WTC11 (cell line): ENCODE results near the gene ZC3H7B. TPM values are rescaled to one million over a fixed set of nuclear protein-coding genes. Genes with fewer than 3 reads are reported as not detected.

ENCODE experiments used
- ATAC-seq: fragments of 200-7000 bp; cut with Tn5 transposase; 2 replicates; pipeline ENCODE4 v1.10.0; 2021; ENCODE audit warnings: mild to moderate bottlenecking, moderate library complexity
- CTCF ChIA-PET: fragments of 300-600 bp; sonication (Branson Sonifier 250); formaldehyde crosslinking; loops from one replicate; lab custom pipeline; 2021; ENCODE audit warnings: antibody characterized with exemption; lab: Charles Lee
- POLR2A ChIA-PET: fragments of 350-600 bp; sonication (Branson Sonifier 250); formaldehyde crosslinking; loops from one replicate; lab custom pipeline; 2021; ENCODE audit warnings: antibody characterized with exemption; lab: Charles Lee
- DNase-seq: peaks from one replicate; pipeline ENCODE4 v3.0.0; 2021; ENCODE audit warnings: low spot score
- H3K27ac Mint-ChIP-seq: 2 replicates; pipeline ENCODE4 v1.8.0; 2021; ENCODE audit warnings: mixed read lengths
- H3K27me3 Mint-ChIP-seq: 2 replicates; pipeline ENCODE4 v1.8.0; 2021; ENCODE audit warnings: low read depth, mild to moderate bottlenecking, moderate library complexity, mixed read lengths
- H3K36me3 Mint-ChIP-seq: 2 replicates; pipeline ENCODE4 v1.8.0; 2021; ENCODE audit warnings: mixed read lengths
- H3K4me1 Mint-ChIP-seq: 2 replicates; pipeline ENCODE4 v1.8.0; 2022; ENCODE audit warnings: mixed read lengths
- H3K4me3 Mint-ChIP-seq: 2 replicates; pipeline ENCODE4 v1.8.0; 2021; ENCODE audit warnings: mild to moderate bottlenecking, moderate library complexity, mixed read lengths
- H3K9me3 Mint-ChIP-seq: 2 replicates; pipeline ENCODE4 v1.8.0; 2021; ENCODE audit warnings: mixed read lengths
- CBFB ChIP-seq: sonication (generic); formaldehyde crosslinking; IDR thresholded peaks from 2 replicates; pipeline ENCODE4 v1.8.1; 2022; ENCODE audit warnings: mild to moderate bottlenecking, low read depth, missing genetic modification reagents
- JAZF1 ChIP-seq: fragments of 250-450 bp; sonication (Bioruptor Pico); IDR thresholded peaks from 2 replicates; pipeline ENCODE4 v1.9.0; 2021; ENCODE audit warnings: moderate library complexity, mild to moderate bottlenecking, inconsistent platforms
- KAT7 ChIP-seq: sonication (generic); formaldehyde crosslinking; IDR thresholded peaks from 2 replicates; pipeline ENCODE4 v1.8.1; 2023; ENCODE audit warnings: missing genetic modification reagents, mild to moderate bottlenecking, borderline replicate concordance
- ZBTB21 ChIP-seq: sonication (generic); formaldehyde crosslinking; IDR thresholded peaks from 2 replicates; pipeline ENCODE4 v1.8.1; 2023; ENCODE audit warnings: mild to moderate bottlenecking, missing genetic modification reagents, borderline replicate concordance
- ZNF121 ChIP-seq: sonication (generic); formaldehyde crosslinking; IDR thresholded peaks from 2 replicates; pipeline ENCODE4 v1.8.0; 2023; ENCODE audit warnings: missing genetic modification reagents
- ZNF219 ChIP-seq: sonication (generic); formaldehyde crosslinking; IDR thresholded peaks from 2 replicates; pipeline ENCODE4 v1.8.0; 2023; ENCODE audit warnings: missing genetic modification reagents, mild to moderate bottlenecking, borderline replicate concordance
- ZNF263 ChIP-seq: sonication (generic); formaldehyde crosslinking; IDR thresholded peaks from 2 replicates; pipeline ENCODE4 v1.8.1; 2022; ENCODE audit warnings: low read depth, mild to moderate bottlenecking, moderate library complexity, missing genetic modification reagents
- ZNF396 ChIP-seq: fragments of 250-450 bp; sonication (Bioruptor Pico); IDR thresholded peaks from 2 replicates; pipeline ENCODE4 v1.8.0; 2021; ENCODE audit warnings: mild to moderate bottlenecking, moderate library complexity, borderline replicate concordance
- total RNA-seq: library from RNA; stranded (reverse); gene quantifications from 3 replicates; pipeline ENCODE4 v1.2.3, GENCODE V29; 2021
- TF ChIP-seq, protein P1 (sequence below): sonication (generic); formaldehyde crosslinking; IDR thresholded peaks from 2 replicates; pipeline ENCODE4 v1.8.1; 2023; ENCODE audit warnings: mild to moderate bottlenecking, missing genetic modification reagents, moderate library complexity
- TF ChIP-seq, protein P2 (sequence below): sonication (generic); formaldehyde crosslinking; IDR thresholded peaks from 2 replicates; pipeline ENCODE4 v1.8.1; 2022; ENCODE audit warnings: mild to moderate bottlenecking, moderate library complexity, missing genetic modification reagents
- TF ChIP-seq, protein P3 (sequence below): sonication (generic); formaldehyde crosslinking; IDR thresholded peaks from 2 replicates; pipeline ENCODE4 v1.8.1; 2022; ENCODE audit warnings: mild to moderate bottlenecking, missing genetic modification reagents, moderate library complexity, borderline replicate concordance
- TF ChIP-seq, protein P4 (sequence below): sonication (generic); formaldehyde crosslinking; IDR thresholded peaks from 2 replicates; pipeline ENCODE4 v1.8.1; 2023; ENCODE audit warnings: mild to moderate bottlenecking, missing genetic modification reagents
- TF ChIP-seq, protein P5 (sequence below): sonication (generic); formaldehyde crosslinking; IDR thresholded peaks from 2 replicates; pipeline ENCODE4 v1.8.1; 2022; ENCODE audit warnings: low read depth, mild to moderate bottlenecking, moderate library complexity, missing genetic modification reagents, borderline replicate concordance
- TF ChIP-seq, protein P6 (sequence below): fragments of 250-450 bp; sonication (Bioruptor Pico); IDR thresholded peaks from 2 replicates; pipeline ENCODE4 v1.9.0; 2021; ENCODE audit warnings: mild to moderate bottlenecking
- TF ChIP-seq, protein P7 (sequence below): sonication (generic); formaldehyde crosslinking; IDR thresholded peaks from 2 replicates; pipeline ENCODE4 v1.8.1; 2023; ENCODE audit warnings: mild to moderate bottlenecking, missing genetic modification reagents, borderline replicate concordance
- TF ChIP-seq, protein P8 (sequence below): fragments of 250-450 bp; sonication (Bioruptor Pico); IDR thresholded peaks from 2 replicates; pipeline ENCODE4 v1.9.0; 2021; ENCODE audit warnings: mild to moderate bottlenecking

ZC3H7B gene
- total RNA-seq, 1 experiment from 2014 or later = 64.7 TPM

DNA sequence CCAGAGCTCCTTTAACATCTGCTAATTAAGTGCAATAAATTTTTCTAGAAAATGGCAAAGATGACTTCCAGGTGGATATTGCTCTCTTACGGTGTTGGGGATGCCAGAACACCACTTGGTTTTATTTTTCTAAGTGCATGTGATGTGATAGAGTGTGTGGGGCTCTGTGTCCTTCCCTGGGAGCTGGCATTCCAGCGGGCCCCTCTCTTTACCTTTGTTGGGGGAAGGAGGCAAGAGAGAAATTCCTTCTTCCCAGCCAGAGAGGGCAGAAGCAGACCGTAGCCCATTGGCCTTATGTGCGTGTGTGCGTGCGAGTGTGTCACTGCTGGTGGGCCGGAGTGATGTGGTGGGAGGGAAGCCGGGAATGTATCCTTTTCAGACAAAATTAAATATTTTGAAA is 97.6 kb downstream of the ZC3H7B start:
- Mint-ChIP-seq H3K4me3 (no peak overlapping the region), H3K36me3 (0 out of 2 replicates have a peak, but pooled peaks cover 4% of the 10 kb centered on the region), H3K27ac (no peak overlapping the region), H3K4me1 (peaks cover 2% of the 10 kb centered on the region; the same call in 1 of the 2 replicates), H3K9me3 (no peaks in the 10 kb centered on the region), H3K27me3 (no peaks in the 10 kb centered on the region)
- ATAC-seq = no peak
- DNase-seq = no peak
- TF ChIP-seq ZNF396 (CRISPR knock-in tag) = no peak
- no peak for TF ChIP-seq ZNF219
- TF ChIP-seq, protein P1, sequence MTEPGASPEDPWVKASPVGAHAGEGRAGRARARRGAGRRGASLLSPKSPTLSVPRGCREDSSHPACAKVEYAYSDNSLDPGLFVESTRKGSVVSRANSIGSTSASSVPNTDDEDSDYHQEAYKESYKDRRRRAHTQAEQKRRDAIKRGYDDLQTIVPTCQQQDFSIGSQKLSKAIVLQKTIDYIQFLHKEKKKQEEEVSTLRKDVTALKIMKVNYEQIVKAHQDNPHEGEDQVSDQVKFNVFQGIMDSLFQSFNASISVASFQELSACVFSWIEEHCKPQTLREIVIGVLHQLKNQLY (CRISPR knock-in tag) = no peak
- TF ChIP-seq, protein P2, sequence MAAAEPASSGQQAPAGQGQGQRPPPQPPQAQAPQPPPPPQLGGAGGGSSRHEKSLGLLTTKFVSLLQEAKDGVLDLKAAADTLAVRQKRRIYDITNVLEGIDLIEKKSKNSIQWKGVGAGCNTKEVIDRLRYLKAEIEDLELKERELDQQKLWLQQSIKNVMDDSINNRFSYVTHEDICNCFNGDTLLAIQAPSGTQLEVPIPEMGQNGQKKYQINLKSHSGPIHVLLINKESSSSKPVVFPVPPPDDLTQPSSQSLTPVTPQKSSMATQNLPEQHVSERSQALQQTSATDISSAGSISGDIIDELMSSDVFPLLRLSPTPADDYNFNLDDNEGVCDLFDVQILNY = no peak
- TF ChIP-seq, protein P3, sequence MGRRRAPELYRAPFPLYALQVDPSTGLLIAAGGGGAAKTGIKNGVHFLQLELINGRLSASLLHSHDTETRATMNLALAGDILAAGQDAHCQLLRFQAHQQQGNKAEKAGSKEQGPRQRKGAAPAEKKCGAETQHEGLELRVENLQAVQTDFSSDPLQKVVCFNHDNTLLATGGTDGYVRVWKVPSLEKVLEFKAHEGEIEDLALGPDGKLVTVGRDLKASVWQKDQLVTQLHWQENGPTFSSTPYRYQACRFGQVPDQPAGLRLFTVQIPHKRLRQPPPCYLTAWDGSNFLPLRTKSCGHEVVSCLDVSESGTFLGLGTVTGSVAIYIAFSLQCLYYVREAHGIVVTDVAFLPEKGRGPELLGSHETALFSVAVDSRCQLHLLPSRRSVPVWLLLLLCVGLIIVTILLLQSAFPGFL (CRISPR knock-in tag) = no peak
- TF ChIP-seq, protein P4, sequence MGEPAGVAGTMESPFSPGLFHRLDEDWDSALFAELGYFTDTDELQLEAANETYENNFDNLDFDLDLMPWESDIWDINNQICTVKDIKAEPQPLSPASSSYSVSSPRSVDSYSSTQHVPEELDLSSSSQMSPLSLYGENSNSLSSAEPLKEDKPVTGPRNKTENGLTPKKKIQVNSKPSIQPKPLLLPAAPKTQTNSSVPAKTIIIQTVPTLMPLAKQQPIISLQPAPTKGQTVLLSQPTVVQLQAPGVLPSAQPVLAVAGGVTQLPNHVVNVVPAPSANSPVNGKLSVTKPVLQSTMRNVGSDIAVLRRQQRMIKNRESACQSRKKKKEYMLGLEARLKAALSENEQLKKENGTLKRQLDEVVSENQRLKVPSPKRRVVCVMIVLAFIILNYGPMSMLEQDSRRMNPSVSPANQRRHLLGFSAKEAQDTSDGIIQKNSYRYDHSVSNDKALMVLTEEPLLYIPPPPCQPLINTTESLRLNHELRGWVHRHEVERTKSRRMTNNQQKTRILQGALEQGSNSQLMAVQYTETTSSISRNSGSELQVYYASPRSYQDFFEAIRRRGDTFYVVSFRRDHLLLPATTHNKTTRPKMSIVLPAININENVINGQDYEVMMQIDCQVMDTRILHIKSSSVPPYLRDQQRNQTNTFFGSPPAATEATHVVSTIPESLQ = no peak
- no peak for TF ChIP-seq CBFB (CRISPR knock-in tag)
- TF ChIP-seq, protein P5, sequence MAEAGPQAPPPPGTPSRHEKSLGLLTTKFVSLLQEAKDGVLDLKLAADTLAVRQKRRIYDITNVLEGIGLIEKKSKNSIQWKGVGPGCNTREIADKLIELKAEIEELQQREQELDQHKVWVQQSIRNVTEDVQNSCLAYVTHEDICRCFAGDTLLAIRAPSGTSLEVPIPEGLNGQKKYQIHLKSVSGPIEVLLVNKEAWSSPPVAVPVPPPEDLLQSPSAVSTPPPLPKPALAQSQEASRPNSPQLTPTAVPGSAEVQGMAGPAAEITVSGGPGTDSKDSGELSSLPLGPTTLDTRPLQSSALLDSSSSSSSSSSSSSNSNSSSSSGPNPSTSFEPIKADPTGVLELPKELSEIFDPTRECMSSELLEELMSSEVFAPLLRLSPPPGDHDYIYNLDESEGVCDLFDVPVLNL (CRISPR knock-in tag) = no peak
- CTCF ChIA-PET = interaction anchor here (0.6 to 3.1 kb wide), 6 partner anchors 64 to 198 kb away, joined by 3 to 14 read pairs (median 4); no protein-coding TSS in a partner anchor
- POLR2A ChIA-PET = interaction anchor here (0.7 kb wide), 1 partner anchor 48 kb away, joined by 4 read pairs; the partner anchor contains the start of gene TOB2

DNA sequence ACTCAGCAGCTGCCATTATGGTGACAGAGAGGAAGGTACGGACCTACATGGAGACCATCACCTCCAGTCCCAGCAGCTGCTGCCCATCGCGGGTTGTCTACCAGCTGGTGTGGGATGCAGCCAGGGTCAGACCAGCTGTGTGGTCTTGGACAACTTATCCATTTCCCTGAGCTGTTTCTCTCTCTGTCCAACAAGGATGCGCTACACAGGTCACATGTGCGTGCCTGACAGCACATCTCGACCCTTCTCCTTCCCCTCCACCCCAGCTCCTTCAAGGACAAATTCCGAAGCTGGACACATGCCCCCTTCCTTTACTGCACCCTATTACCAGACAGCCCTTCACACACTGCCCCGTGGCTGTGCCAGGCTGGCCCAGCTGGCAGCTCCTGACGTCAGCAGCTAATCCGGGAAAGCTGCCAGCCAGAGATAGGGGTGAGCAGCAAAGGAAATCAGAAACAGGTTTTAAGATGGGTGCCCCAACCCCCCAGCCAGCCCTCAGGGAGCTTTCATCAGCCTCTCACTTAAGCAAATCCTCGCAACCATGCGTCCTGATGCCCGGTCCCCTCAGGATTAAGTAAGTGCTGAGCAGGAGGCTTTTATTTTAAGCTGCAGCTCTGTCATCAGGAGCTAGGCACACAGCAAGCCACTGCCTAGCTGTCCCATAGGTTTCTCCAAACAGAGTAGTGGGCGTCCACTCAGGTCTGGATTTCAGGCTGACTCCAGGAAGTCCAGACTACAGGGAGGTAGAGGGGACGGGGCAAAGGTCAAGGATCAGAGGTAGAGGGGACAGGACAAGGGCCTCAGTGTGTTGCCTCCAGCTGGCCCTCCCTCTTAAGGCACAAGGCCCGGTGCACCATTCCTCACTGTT is 100.7 kb downstream of the ZC3H7B start:
- no peak for ATAC-seq
- H3K27ac Mint-ChIP-seq = no peak overlapping the region
- TF ChIP-seq ZNF121 (CRISPR knock-in tag) (no peak), JAZF1 (CRISPR knock-in tag) (no peak), KAT7 (CRISPR knock-in tag) (no peak), ZBTB21 (CRISPR knock-in tag) (no peak), ZNF263 (CRISPR knock-in tag) (no peak)
- TF ChIP-seq, protein P1 (CRISPR knock-in tag) = no peak
- TF ChIP-seq, protein P6, sequence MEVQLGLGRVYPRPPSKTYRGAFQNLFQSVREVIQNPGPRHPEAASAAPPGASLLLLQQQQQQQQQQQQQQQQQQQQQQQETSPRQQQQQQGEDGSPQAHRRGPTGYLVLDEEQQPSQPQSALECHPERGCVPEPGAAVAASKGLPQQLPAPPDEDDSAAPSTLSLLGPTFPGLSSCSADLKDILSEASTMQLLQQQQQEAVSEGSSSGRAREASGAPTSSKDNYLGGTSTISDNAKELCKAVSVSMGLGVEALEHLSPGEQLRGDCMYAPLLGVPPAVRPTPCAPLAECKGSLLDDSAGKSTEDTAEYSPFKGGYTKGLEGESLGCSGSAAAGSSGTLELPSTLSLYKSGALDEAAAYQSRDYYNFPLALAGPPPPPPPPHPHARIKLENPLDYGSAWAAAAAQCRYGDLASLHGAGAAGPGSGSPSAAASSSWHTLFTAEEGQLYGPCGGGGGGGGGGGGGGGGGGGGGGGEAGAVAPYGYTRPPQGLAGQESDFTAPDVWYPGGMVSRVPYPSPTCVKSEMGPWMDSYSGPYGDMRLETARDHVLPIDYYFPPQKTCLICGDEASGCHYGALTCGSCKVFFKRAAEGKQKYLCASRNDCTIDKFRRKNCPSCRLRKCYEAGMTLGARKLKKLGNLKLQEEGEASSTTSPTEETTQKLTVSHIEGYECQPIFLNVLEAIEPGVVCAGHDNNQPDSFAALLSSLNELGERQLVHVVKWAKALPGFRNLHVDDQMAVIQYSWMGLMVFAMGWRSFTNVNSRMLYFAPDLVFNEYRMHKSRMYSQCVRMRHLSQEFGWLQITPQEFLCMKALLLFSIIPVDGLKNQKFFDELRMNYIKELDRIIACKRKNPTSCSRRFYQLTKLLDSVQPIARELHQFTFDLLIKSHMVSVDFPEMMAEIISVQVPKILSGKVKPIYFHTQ (CRISPR knock-in tag) = no peak
- TF ChIP-seq, protein P7, sequence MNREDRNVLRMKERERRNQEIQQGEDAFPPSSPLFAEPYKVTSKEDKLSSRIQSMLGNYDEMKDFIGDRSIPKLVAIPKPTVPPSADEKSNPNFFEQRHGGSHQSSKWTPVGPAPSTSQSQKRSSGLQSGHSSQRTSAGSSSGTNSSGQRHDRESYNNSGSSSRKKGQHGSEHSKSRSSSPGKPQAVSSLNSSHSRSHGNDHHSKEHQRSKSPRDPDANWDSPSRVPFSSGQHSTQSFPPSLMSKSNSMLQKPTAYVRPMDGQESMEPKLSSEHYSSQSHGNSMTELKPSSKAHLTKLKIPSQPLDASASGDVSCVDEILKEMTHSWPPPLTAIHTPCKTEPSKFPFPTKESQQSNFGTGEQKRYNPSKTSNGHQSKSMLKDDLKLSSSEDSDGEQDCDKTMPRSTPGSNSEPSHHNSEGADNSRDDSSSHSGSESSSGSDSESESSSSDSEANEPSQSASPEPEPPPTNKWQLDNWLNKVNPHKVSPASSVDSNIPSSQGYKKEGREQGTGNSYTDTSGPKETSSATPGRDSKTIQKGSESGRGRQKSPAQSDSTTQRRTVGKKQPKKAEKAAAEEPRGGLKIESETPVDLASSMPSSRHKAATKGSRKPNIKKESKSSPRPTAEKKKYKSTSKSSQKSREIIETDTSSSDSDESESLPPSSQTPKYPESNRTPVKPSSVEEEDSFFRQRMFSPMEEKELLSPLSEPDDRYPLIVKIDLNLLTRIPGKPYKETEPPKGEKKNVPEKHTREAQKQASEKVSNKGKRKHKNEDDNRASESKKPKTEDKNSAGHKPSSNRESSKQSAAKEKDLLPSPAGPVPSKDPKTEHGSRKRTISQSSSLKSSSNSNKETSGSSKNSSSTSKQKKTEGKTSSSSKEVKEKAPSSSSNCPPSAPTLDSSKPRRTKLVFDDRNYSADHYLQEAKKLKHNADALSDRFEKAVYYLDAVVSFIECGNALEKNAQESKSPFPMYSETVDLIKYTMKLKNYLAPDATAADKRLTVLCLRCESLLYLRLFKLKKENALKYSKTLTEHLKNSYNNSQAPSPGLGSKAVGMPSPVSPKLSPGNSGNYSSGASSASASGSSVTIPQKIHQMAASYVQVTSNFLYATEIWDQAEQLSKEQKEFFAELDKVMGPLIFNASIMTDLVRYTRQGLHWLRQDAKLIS (CRISPR knock-in tag) = no peak
- TF ChIP-seq, protein P8, sequence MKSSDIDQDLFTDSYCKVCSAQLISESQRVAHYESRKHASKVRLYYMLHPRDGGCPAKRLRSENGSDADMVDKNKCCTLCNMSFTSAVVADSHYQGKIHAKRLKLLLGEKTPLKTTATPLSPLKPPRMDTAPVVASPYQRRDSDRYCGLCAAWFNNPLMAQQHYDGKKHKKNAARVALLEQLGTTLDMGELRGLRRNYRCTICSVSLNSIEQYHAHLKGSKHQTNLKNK = no peak

More for the DNA sequence above, 100.7 kb downstream of the ZC3H7B start:
- Mint-ChIP-seq H3K27me3 (no peaks in the 10 kb centered on the region), H3K4me1 (peaks cover 2% of the 10 kb centered on the region; the same call in 1 of the 2 replicates), H3K36me3 (no peaks in the 10 kb centered on the region), H3K4me3 (no peak overlapping the region), H3K9me3 (no peaks in the 10 kb centered on the region)
- DNase-seq = no peak
- POLR2A ChIA-PET = interaction anchor here (0.7 to 2.1 kb wide), 3 partner anchors 45 to 868 kb away, joined by 4 to 10 read pairs (median 5); partner anchors contain the start of gene TOB2
- CTCF ChIA-PET = interaction anchor here (0.6 to 4.6 kb wide), 14 partner anchors 21 to 195 kb away, joined by 3 to 110 read pairs (median 6); partner anchors contain the start of genes CSDC2, TEF and TOB2
